Stimulated activated CD4-positive, alpha-beta T cell treated with anti-CD3 and anti-CD28 coated beads, Interleukin-2, amount 100 ng/mL, for 24 hours (primary cell): Measurements from ENCODE around the gene ABCF1.

Experiments used
- DNase-seq, 2 donors: peaks; one replicate each; pipeline ENCODE4 v3.0.0-alpha.2; 2020

The ABCF1 gene

GRCh38 chr6:30603961-30604360, 32.7 kb downstream of the ABCF1 start:
- no peak for DNase-seq

GRCh38 chr6:30610065-30610464, 38.8 kb downstream of the ABCF1 start:
- no peak for DNase-seq

GRCh38 chr6:30611150-30611855, 40.1 kb downstream of the ABCF1 start:
- no peak for DNase-seq

GRCh38 chr6:30611856-30612194, 40.6 kb downstream of the ABCF1 start:
- DNase-seq = no peak

GRCh38 chr6:30612213-30612612, 41.0 kb downstream of the ABCF1 start:
- no peak for DNase-seq

- DNase-seq = no peak
These were observed 41.5 kb downstream of the ABCF1 start for GRCh38 chr6:30612687-30613248.

GRCh38 chr6:30613251-30614043, 42.2 kb downstream of the ABCF1 start:
- no peak for DNase-seq

- no peak for DNase-seq
These were observed 43.0 kb downstream of the ABCF1 start for GRCh38 chr6:30614044-30614842.

- peak; percentile 71 to 86 for DNase-seq
These were observed 43.6 kb downstream of the ABCF1 start for GRCh38 chr6:30614843-30615218.

GRCh38 chr6:30615219-30615957, 44.1 kb downstream of the ABCF1 start:
- peak; percentile 33 to 53 for DNase-seq

- DNase-seq = peak in 1 of 2 donors; percentile 50
These were observed 44.9 kb downstream of the ABCF1 start for GRCh38 chr6:30615958-30616810.

GRCh38 chr6:30616811-30617564, 45.7 kb downstream of the ABCF1 start, which contains the start of gene PPP1R10:
TSS of gene PPP1R10 (minus strand) at chr6:30617243. CDS start at chr6:30609944, 7,299 bp downstream.
- DNase-seq = peak; percentile 94 to 97

- peak; percentile 95 to 98 for DNase-seq
These were observed 46.5 kb downstream of the ABCF1 start, which contains the start of gene MRPS18B for GRCh38 chr6:30617565-30618269. TSS of gene MRPS18B (plus strand) at chr6:30617840. CDS start at chr6:30617866, 26 bp downstream.

GRCh38 chr6:30618270-30618797, 47.1 kb downstream of the ABCF1 start:
- DNase-seq = no peak

GRCh38 chr6:30619561-30619960, 48.3 kb downstream of the ABCF1 start:
- no peak for DNase-seq

- DNase-seq = no peak
These were observed 54.3 kb downstream of the ABCF1 start for GRCh38 chr6:30625511-30625910.

GRCh38 chr6:30626484-30627366, 55.5 kb downstream of the ABCF1 start, which contains the start of gene ATAT1:
TSS of gene ATAT1 (plus strand) at chr6:30626874.
- peak; percentile 89 to 91 for DNase-seq

- no peak for DNase-seq
These were observed 64.6 kb downstream of the ABCF1 start for GRCh38 chr6:30635834-30636233.
